Activated CD8-positive, alpha-beta memory T cell treated with anti-CD3 and anti-CD28 coated beads for 48 hours (primary cell): ENCODE data around the gene PAX2.

Experiments used
- DNase-seq, 3 experiments: peaks; one replicate each; pipeline ENCODE4 v3.0.0-alpha.2; 2020; ENCODE audit warnings: low read depth in 2 of 3, low spot score in 2 of 3

Gene PAX2

DNA sequence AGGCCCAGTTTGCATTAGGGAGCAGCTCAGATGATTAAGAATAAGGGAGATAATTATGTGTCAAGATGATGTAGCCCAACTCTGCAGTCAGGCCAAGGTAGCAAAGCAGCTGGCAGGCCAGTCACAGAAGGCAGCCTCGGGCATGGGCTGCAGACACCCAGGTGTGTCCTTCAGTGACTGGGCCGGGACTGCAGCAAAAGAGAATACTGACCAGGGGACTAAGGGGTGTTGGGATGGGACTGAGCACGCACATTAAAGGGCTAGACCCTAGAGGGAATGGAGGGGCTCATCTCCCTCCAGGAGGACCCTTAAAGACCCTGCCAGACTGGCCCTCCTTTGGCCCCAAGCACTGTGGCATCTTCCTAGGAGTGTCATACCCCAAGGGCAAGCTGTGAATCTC is 38.7 kb downstream of the PAX2 start:
- no peak for DNase-seq

DNA sequence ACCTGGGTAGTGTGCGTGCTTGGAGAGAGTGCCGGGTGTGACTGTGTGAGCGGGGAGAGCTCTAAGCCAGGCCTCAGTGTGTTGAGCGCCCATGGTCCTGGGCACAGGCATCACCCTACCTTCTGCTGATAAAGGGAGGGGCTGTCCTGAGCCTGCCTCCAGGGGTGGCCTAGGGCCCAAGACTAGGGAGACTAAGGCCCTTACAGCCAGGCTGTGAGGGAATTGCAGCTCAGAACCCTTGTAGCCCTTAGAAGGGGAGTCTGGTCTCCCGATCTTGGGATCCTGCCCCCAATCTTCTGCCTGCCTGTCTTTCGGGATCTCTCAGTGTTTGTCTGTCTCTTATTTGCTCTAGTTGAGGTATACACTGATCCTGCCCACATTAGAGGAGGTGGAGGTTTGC is 41.2 kb downstream of the PAX2 start:
- DNase-seq = no peak

DNA sequence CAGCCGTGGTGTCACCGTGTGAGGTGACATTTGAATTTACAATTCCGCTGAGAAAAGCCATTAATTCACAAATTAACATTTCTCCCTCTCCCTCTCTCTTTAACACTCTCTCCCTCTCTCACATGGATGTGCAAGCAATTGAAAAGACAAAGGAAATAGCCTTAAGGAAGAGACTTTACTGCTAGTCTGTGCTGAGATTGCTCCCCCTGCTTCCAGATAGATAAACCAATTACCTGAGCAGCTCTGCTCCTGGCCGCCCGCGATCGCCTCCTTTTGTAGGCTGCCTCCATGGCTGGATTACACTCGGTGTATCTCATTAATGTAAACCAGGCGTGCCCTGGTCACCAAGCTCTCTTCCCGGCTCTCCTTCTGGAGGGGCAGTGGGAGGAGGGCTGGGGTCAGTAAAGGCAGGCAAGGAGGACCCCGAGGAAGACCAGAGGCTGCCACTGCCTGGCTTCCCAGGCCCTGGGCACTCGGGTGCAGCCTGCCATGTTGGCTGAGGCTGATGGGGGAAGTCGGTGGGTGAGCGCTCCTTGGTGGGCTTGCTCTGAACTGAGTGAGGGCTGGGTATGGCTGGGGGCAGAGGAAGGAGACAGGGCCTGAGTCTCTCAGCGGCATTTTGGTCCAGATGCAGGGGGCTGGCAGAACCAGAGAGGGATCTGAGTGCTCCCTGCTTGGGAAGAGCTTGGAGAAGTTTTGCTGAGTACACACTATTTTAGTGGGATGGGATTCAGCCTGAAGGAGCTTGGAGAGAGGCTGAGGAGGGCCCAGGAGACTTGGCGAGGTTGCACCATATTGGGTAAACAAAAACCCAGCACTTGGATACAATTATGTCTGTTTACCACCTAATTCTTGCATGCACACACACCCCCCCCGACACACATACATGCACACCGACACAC is 42.9 kb downstream of the PAX2 start:
- no peak for DNase-seq

DNA sequence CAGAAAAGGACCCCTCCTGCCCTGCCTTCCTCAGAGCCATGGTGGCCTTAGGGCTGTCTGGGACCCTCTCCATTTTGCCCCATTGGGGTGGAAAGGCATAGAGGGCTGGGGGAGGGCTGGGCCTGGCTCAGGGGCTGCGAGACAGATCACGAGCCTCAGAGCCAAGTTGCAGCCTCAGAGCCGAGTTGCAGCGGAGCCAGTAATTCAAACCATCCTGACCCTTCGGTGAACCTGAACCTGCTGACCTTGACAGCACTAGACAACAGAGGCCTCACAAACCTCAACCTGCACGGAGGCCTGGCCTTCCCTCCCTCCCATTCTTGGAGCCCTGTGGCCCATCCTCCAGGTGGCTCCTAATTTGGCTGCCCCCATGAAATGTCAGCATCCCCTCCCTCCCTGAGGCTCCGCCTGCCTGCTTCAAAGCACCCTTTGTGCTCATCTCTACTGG is 45.4 kb downstream of the PAX2 start:
- no peak for DNase-seq

DNA sequence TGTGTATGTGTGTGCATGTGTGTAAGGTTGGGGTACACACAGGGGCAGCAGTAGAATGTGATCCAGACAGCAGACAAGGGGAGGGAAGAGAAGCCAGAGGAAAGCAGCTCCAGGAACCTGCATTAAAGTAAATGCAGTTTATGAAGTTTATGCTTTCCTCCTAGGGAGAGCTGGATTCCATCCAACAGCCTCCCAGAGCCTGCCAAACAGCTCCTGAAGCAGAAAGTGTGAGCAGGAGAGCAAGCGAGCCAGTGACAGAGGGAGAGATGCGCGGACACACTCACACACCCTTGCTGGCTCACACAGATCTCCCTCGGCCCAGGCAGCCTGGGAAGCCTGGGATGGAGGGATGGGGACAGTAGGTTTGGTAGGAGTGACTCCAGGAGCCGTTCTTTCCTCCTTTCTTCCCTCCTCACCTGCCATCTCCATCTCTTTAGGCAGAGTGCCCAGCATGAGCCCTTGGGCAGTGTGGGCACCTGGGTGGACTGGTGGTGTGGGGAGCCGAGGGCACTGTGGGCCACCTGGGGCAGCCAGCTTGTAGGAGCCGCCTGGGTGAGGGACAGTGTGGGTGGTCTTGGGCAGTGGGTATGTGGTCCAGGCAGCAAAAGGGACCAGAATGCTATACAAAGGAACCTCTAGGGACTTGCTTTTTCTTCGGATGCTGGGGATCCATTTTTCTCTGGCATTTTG is 46.1 kb downstream of the PAX2 start:
- DNase-seq = no peak

DNA sequence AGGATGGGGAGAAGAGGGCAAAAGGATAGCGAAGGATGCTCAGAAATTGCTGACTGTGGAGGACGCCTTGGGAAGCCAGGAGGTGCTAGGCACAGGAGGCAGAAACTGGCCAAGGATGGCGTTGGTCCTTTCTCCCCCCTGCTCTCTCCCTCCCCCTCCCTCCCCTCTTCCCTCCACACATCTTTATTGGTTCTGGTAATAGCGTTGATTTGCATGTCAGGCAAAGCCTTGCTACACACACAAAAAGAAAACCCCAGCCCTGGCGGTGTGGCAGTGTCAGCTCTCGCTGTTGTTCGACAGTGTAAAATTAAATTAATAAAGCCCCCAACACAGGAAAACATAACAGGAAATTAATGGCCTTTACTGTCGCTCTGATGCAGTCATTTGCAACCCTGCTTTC is 47.2 kb downstream of the PAX2 start:
- no peak for DNase-seq

DNA sequence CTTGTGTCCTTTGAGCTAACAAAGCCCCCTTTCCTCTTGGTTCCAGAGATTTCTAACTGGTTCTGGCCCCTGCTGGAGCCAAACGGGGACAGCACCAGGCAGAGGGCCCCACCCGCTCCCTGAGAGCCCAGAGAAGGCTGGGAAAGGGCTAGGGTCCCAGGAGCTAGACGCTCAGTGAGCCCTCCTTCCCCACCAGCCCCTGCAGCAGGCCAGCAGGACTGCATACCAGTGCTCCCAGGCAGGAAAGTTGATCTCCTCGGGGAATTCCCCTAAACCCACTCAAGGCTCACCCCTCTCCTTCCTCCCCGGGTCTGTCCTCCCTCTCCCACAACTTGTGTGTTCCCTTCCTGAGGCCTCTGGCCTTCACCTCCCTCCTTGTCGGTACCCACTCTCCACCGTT is 47.7 kb downstream of the PAX2 start:
- no peak for DNase-seq

DNA sequence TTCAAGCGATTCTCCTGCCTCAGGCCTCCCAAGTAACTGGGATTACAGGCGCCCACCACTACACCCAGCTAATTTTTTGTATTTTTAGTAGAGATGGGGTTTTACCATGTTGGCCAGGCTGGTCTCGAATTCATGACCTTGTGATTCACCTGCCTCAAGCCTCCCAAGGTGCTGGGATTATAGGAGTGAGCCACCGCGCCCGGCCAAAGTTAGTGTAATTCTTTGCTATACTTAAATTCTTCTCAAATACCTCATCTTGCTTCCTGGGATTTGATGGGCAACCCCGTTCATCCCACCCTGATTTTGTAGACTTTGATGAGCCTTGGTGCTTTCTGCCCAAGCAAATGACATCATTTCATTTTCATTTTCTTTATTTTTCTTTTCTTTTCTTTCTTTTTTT is 54.5 kb downstream of the PAX2 start:
- no peak for DNase-seq

DNA sequence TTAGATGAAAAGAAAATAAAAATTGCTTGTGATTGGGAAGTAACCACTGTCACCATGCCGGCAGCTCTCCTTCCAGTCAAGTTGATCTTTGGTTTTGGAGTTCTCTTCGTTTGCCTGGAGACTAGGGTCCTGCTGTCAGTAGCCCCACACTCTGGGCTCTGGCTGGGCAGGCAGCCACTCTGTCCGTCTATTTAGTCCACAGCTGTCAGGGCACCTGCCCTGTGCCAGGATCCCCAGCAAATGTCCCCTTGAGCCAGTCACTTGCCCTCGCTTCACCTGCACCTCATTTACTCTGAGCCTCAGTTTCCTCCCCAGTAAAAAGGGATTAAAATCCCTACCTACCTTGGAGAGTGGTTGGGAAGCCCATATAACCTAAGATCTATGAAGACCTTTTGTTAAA is 55.5 kb downstream of the PAX2 start:
- DNase-seq = no peak

DNA sequence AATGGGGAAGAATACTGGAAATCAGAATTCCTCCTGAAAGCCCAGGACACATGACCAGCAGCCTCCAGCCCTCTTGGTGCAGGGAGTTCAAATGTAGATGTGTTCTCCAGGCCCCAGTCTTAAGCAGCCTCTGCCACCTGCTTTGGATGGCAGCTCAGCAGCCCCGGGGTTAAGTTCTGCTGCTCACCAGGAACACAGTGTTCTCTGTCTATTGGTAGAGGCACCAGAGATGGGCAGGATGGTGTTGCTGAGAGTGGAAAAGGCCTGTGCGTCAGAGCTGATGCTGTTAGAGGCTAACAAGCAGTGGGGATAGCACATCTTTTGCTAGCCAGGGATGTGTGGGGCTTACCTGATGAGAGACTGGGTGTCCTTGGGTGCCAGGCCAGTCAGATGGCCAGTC is 56.8 kb downstream of the PAX2 start:
- no peak for DNase-seq

DNA sequence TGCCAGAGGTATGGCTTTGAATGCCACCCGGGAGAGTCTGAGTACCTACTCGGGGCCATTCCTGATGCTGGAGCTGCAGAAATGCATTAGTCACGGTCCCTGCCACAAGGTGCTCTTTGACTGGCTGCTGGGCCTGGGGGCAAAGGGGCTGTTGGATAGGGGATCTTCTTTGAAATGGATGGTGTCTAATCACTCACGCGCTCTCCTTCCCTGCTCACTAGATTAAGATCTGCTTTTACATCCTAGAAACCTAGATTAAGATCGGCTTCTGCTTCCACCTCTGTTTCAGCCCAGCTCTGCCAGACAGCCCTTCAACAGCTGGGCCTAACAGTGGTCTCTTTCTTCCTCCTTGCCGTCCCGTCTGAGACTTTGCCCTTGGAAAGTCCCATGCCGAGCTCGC is 57.2 kb downstream of the PAX2 start:
- no peak for DNase-seq

DNA sequence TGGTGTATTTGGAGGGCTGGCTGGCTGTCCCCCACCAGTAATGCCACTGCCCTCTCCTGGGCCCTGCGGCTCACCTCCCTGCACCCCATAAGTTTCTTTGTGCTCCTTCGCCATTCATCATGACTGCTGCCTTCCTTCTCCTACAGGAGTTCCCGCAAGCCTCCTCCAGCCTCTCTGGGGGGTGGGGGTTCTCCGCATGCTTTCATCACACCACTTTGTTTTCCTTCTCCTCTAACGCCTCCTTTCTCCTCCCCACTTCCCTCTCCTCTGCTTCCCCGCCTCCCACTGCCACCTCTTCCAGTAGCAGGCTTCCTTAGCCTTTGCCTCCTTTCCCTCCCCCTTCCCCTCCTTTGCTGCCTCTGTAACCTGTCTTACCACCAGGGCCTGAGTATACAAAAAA is 58.1 kb downstream of the PAX2 start:
- DNase-seq = no peak

DNA sequence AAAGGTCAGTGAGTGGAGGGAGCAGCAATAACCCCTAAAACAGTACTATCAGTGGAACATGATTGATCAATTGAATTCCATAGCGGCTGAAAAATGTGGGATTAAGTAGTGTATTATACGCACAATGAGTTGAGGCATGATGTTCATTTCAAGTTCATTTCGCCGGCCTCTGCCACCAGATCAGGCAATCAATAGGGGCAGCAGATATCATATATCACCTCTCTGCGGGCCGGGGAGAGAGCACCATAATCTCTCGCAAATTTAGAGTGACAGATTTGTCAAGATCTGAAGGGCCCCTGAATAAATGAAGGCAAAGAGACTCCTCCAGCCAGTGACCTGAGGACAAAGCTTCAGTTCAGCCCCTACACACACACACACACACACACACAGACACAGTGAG is 58.5 kb downstream of the PAX2 start:
- no peak for DNase-seq

DNA sequence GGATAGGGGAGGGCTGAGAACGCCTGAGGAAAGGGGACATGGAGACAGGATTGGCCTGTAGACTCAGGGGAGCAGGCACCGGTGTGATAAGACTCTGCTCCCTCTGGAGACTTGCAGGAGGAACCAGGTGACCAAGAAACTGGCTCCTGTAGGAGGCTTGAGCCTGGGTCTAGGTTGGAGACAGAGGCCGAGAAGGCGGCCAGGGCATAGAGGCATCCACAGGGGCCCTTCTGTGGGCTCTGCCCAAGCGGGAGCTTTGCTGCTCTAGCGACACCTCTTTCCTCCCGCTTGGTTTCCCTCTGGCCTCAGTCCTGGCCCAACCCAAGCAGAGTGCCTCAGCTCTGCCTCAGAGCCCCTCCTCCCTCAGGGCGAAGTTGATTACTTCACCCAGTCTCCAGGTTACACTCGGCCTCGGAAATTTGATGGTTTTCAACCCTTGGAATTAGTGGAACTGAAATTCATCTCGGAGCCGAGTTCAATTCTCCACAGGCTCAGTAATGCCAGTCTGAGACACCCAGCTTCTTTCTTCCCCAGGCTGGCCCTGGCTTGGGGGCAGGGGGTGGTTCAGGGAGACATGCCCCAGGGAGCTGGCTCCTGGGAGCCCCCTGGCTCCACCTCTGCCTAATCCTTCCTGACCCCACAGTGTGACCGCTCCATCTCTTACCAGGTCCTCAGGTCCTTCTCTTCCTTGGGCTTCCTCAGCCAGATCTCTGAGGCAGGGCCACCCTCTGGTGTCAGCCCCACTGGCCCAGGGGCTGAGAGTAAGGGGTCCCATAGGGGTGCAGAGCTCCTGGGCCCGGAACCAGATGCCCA is 60.4 kb downstream of the PAX2 start:
- no peak for DNase-seq

DNA sequence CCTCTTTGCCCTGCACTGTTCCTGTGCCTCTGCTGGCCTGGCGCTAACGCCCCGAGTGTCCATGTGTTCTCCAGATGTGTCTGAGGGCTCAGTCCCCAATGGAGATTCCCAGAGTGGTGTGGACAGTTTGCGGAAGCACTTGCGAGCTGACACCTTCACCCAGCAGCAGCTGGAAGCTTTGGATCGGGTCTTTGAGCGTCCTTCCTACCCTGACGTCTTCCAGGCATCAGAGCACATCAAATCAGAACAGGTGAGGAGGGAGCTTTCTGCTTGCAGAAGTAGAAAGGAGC is 60.9 kb downstream of the PAX2 start:
- no peak for DNase-seq

DNA sequence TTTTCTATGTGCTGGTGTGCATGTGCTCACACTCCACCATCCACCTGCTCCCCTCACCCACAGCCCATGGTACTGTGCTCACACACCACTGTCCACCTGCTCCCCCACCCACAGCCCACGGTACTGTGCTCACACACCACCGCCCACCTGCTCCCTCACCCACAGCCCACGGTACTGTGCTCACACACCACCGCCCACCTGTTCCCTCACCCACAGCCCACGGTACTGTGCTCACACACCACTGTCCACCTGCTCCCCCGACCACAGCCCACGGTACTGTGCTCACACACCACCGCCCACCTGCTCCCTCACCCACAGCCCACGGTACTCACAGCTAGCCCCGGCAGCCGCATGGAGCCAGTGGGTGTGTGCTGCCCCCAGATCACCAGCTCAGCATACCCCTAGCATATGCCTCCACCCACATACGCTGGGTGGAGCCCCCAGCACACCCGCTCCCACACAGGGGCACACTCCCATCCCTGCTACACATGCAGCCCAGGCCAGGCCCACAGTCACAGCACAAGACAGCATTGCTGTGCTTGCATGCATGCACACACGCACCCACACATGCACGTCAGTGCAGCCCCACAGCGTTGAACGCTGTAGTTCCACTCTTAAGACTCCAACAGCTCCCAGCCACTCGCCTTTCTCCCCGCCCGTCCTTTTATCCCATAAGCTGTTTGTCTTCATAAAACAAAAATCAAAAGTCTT is 62.0 kb downstream of the PAX2 start:
- no peak for DNase-seq

DNA sequence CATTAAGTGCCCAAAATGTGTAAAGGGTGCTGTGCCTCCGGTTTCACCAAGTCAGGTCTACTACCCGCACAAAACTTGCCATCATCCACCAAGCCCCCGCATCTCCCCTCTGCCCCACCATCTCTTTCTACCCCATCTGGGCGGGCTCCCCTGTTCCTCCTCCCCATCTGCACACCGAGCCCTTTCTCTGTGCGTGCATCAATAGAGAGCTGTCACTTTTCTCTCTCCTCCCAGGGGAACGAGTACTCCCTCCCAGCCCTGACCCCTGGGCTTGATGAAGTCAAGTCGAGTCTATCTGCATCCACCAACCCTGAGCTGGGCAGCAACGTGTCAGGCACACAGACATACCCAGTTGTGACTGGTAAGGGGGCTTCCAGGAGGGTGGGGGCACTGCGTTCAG is 63.5 kb downstream of the PAX2 start:
- no peak for DNase-seq

DNA sequence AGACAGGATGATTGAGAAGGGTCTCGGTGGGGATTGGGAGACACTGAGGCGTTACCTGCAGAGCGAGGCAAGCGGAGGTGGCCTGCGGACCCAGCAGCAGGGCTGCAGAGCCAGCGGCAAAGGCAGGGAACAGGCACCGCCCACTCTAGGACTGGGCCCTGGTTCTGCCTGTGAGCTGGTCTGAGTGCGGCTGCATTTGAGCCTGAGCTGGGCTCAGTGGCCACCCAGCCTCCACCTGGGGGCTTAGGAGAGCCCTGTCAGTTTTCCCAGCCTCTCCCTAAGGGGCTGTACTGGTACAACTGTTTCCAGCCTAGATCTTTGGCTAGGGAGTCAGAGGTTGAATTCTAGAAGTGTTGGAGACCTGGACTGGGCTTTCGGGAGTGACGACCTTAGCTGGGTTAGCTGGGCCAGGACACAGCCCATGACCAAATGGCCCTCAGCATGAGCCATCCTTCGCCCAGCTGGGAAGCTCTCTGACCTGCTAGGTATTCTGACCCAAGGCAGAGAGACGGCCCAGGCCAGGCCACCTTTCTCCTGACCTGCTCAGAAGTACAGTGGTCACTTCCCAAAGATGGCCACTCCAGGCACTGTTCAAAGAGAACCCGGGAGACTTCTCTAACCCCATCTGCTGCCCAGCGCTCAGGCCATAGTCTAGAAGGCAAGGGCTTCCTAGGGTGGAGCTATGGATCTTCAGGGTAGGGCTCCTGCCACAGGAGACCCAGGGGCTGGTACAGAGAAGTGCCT is 64.9 kb downstream of the PAX2 start:
- DNase-seq = no peak

DNA sequence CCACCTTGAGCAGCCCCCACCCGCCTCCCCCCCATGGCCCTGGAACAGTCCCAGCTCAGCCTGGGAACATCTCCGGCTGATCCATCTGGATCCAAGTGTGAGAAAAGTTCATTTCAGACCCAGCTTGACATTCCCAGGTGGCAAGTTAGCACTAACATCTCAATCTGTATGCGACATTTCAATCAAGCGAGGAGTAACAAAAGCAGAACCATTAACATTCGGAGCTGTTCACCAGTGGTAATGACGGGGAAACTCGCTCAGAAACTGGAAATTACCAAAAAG is 65.4 kb downstream of the PAX2 start:
- DNase-seq = no peak

DNA sequence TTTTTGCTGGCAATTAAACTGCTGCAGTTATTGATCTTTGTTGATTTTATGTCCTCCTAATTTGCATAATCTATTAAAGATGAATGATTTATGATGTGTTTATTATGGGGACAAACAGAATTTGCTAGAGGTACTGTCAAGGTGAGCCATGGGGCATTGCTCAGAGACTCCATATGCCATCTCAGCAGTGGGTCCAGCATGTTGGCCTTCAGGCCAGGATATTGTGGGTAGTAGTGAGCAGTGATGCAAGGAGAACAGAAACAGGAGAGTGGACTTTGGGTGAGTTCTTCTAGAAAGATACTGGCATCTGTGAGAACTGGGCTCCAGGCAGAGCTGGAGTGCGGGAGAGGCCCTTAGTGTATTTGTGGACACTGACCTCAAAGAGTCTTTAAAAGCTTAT is 65.9 kb downstream of the PAX2 start:
- DNase-seq = no peak
